DOHH2 (cell line): ENCODE results near the gene PPP1R13B.

Experiments used
- CTCF ChIP-seq: fragments of 200-600 bp; sonication (generic); IDR thresholded peaks from one replicate; pipeline ENCODE4 v1.5.1; 2014; ENCODE audit warnings: antibody characterized with exemption, mild to moderate bottlenecking, low read depth, low read length; ENCODE audit not compliant: poor library complexity, severe bottlenecking
- EZH2phosphoT487 ChIP-seq: fragments of 200-600 bp; sonication (generic); IDR thresholded peaks from 2 replicates; pipeline ENCODE4 v1.6.1; 2017; ENCODE audit warnings: borderline replicate concordance, mild to moderate bottlenecking, antibody characterized with exemption, low read length, moderate library complexity, mixed read lengths

- no peak for TF ChIP-seq CTCF
- no peak for TF ChIP-seq EZH2phosphoT487
Measured at GRCh38 chr14:103713304-103714062, 133.9 kb downstream of the PPP1R13B start.
